ENCODE measurements around the gene SLC7A1.

Gene SLC7A1

DNA sequence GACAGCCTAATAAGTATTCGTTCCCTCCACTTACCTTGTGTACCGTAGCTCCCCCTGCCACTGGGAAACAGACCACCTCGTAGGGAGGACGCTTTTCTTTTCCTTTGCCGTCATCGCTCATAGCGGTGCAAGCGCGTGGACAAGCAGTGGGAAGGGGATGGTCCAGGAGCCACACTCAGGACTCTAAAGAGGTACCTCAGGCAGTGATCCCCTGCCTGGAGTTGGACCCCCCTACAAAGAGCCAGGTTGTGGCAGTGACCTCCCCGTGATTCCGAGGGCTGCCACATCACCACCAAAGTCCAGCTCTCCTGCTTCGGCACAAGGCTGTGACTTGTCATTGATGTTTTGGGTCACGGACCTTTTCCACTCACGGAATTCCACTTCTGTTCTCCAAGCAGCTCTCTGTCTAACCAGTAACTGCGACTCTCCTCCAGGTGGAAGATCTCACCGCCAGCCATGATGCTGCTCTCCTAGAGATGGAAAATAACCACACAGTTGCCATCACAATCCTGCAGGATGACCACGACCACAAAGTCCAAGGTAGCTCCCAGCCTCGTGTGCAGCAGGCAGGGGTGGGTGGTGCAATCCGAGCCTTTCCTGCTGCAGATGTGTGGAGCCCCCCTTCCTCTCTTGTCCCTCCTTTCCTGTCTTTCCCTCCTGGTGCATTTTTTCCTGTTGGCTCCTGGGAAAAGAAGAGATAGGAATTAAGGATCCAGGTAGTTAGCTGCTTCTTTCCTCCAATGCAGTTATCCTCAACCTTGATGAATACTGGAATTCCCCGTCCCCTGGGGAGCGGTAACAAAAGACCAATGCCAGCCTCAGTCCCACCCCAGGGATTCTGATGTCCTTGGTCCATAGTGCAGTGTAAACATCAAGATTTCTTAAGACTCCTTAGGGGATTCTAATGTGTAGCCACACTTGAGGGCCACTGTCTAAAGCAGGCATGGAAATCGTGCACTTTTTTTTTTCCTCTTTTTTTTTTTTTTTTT is 107.7 kb downstream of the SLC7A1 start:
- TF ChIP-seq POLR2A (IDR thresholded peaks at IDR 0.05; ENCODE audit: low read length) = no peak
- TF ChIP-seq GATA1 (IDR thresholded peaks at IDR 0.05; ENCODE audit: low read depth, low read length) = no peak
- no peak for DNase-seq

DNA sequence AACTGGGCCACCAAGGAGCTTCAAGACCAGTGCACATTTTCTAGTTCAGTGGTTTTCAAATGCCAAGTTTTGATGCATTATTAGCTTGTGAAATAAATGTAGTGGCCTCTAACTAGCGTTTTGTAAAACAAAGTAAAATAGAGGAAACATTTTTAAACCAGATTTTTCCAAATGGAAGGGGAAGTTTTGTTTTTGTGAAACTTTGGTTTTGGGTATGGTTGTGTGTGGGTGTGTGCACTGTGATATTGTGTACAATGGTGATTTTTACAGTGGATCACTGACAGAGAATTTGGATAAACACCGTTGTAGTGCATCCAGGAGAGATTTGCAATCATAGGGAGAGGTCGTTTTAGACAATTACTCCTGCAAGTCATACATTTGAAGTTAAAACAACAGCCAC is 108.9 kb downstream of the SLC7A1 start:
- TF ChIP-seq GATA1 (IDR thresholded peaks at IDR 0.05; ENCODE audit: low read depth, low read length) = no peak
- TF ChIP-seq POLR2A (IDR thresholded peaks at IDR 0.05; ENCODE audit: low read length) = no peak

DNA sequence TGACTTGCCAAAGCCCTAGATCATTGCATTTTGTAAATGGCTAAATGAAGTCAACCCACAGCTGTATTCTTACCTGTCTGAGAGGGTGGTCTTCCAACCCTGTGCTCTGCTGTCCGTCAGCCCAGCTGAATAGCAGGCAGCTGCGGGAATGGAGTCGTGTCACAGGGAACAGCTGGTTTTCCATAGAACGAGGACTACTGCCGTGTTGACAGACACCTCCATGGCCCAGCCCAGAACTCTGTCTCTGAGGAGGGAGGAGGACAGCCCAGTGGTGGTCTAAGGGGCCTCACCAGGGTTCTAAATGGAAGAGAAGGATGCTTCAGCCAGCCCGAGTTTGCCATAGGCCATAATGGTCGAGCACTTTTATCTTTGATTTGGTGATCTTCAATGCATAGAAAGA is 110.7 kb downstream of the SLC7A1 start:
- TF ChIP-seq POLR2A (IDR thresholded peaks at IDR 0.05; ENCODE audit: low read length) (no peak), GATA1 (IDR thresholded peaks at IDR 0.05; ENCODE audit: low read depth, low read length) (no peak)
- DNase-seq = no peak

More for the DNA sequence above, 108.9 kb downstream of the SLC7A1 start:
- DNase-seq = no peak

DNA sequence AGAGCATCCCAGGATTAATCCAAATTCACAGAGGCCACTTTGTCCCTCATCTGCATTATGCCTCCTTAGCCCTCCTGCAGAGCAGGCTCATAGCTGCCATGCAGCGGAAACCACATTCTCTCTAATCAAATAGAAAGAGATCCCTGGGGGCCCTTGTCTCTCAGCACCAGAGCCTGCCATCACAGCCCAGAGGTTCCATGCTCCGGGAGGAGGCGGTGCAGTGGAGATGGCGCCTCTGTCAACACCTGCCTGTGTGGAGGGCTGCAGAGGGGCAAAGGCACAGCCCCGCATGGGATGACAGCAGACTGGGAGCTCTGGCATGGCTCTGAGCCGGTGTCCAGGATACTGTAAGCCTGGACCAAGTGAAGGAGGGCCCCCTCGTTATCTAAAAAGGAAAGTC is 111.3 kb downstream of the SLC7A1 start:
- DNase-seq = no peak
- TF ChIP-seq POLR2A (IDR thresholded peaks at IDR 0.05; ENCODE audit: low read length) (no peak), GATA1 (IDR thresholded peaks at IDR 0.05; ENCODE audit: low read depth, low read length) (no peak)

DNA sequence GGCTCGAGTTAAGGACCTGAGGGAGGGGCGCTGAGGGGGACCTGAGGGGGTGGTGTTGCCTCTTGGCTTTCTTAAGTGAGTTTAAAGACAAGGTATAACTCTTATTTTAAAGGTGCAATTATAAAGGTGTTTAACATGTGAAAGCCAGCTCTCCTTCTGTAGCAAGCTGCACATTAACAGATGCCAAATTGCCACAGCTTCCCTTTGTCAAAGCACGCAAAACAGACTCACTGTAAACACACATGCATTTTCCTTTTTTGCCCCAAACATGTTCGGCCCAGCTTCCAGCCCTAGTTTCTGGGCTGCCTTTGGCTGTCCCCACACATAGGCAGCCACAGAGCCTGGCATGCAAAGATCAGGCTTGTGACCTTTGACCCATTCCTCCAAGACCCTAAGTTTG is 111.9 kb downstream of the SLC7A1 start:
- DNase-seq = no peak
- no peak for TF ChIP-seq POLR2A (IDR thresholded peaks at IDR 0.05; ENCODE audit: low read length)
- TF ChIP-seq GATA1 (IDR thresholded peaks at IDR 0.05; ENCODE audit: low read depth, low read length) = no peak

DNA sequence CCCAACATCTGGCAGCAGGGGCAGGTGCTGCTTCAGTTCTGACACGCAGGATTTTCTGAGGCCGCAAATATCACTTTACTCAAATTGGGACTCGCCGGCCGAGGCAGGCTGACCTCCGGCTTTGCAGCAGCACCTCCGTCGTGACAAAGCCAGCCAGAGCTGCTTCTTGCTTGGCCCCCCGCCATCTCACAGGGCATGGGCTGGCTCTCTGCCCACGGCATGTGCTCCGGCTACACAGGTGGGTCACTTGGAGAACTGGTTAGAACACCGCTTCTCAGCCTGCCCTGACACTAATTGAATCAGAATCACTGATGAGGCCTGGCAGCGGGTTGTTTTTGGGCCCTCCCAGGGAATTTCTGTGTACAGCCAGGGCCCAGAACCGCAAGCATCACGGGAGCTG is 112.3 kb downstream of the SLC7A1 start:
- TF ChIP-seq POLR2A (IDR thresholded peaks at IDR 0.05; ENCODE audit: low read length) (no peak), GATA1 (IDR thresholded peaks at IDR 0.05; ENCODE audit: low read depth, low read length) (no peak)
- no peak for DNase-seq

DNA sequence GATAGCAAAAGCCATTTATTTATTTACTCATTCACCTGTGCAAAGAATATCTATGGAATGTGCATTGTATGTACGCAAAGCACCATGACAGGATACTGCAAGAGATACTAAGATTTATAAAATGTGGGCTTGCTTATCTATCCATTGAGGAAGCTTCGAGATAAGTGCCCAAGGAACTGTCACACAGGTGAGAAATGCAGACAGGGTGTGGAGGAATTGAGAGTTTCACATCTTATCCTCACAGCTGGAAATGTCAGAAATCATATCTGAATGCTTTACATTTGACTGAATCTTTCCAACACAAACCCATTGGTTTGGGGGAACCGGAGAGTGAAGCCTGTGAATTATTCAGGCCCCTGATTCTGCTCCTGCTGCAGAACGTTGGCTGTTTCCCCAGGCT is 113.0 kb downstream of the SLC7A1 start:
- DNase-seq = no peak
- TF ChIP-seq POLR2A (IDR thresholded peaks at IDR 0.05; ENCODE audit: low read length) = no peak

DNA sequence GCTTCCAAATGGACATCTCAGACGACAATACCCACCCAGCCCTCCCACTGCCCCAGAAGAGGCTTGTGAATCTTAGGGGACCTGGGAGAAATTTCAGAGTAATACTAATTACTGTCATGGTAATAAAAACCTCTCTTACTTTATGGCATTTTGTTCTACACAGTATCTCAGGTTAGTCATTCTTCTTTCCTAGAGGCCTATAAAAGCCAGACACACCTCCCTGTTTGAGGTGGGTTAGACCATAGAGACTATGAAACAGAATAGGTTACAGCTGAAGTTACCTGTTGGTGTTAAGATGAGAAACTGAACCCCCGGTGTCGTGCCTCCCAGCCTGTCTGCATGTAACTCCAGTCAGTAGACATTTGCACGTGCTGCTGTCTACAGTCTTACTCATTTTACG is 113.9 kb downstream of the SLC7A1 start:
- no peak for DNase-seq
- TF ChIP-seq GATA1 (IDR thresholded peaks at IDR 0.05; ENCODE audit: low read depth, low read length) = no peak
- no peak for TF ChIP-seq POLR2A (IDR thresholded peaks at IDR 0.05; ENCODE audit: low read length)

DNA sequence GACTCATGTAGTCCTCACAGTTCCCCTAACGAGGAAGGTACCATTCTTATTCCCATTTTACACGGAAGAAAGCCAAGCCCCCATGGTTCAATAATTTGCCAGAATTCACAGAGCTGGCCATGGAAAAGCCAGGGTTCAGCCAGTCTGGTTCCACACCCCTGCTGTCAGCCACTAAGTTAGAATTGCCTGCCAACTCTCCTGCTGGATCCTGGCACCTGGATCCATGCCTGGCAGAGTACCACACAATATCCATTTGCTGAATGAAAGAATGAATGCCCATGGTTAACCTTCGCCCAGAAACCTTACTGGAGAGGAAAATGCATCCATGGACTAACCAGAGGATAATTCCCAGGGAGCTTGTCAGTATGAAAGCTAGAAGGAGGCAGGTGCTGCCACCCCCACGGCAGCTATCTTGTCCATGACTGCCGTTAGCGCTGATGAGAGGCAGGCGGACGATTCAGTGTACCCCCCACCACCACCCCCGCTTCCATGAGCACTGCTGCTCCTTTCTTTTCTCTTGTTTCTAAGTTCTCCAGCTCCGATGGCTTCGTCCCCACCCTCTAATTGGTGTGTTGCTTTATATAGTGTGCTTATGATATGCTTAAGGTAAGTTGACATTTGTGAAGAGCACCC is 114.5 kb downstream of the SLC7A1 start:
- no peak for DNase-seq
- no peak for TF ChIP-seq GATA1 (IDR thresholded peaks at IDR 0.05; ENCODE audit: low read depth, low read length)
- no peak for TF ChIP-seq POLR2A (IDR thresholded peaks at IDR 0.05; ENCODE audit: low read length)

DNA sequence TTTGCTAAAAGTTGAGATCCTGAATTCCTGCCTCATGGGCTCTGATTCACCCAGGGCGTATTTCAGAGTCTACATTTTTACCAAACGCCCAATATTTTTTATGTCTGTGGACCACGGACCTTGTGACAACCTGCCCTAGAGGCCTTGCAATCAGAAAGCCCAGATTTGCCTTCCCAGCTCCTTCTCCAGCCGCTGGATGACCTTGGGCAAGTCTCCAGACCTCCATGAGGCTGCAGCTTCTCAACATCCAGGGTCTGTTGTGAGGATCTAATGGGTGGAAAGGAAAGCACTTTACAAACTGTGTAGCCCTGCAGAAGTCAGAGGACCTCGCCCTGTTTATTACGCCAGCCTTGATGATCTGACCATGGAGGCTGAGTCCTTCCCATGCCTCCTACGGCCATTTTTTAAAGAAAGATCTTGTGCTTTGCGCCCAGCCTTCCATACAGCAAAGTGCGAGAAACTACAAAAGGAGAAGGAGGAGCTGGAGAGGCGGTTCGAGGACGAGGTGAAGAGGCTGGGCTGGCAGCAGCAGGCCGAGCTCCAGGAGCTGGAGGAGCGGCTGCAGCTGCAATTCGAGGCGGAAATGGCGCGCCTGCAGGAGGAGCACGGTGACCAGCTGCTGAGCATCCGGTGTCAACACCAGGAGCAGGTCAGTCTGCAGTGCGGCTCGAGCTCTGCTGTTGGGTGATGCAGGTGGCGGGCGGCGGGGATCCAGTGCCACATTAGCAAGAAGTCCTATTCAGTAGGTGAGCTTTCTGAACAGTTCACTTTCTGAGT is 115.6 kb downstream of the SLC7A1 start:
- TF ChIP-seq POLR2A (IDR thresholded peaks at IDR 0.05; ENCODE audit: low read length) = no peak
- DNase-seq = no peak

DNA sequence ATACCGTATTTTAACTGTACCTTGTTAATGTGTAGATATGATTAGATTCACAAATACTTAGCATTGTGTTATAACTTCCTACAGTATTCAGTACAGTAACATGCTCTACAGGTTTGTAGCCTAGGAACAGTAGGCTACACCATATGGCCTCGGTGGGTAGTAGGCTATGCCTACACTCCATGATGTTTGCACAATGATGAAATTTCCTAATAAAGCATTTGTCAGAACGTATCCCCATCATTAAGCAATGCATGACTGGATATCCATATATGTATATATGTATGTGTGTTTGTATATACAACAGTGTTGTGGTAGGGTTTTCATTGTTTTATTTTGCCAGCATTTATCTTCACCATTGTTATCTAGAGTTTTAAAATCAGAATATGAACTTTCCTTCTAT is 119.4 kb downstream of the SLC7A1 start:
- TF ChIP-seq GATA1 (IDR thresholded peaks at IDR 0.05; ENCODE audit: low read depth, low read length) (no peak), POLR2A (IDR thresholded peaks at IDR 0.05; ENCODE audit: low read length) (no peak)
- DNase-seq = no peak

DNA sequence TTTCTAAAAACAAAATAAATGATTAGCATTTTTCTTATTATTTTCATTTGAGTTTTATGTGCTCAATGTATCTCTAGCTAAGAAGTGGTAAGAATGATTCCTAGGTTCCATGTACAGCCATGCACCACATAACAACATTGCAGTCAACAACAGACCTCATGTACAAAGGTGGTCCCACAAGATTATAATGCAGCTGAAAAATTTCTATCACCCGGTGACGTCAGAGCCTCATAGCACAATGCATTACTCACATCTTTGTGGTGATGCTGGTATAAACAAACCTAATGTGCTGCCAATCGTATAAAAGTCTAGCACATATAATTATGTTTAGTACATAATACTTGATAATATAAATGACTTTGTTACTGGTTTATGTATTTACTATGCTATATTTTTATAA is 120.5 kb downstream of the SLC7A1 start:
- no peak for DNase-seq
- TF ChIP-seq POLR2A (IDR thresholded peaks at IDR 0.05; ENCODE audit: low read length) = no peak
- no peak for TF ChIP-seq GATA1 (IDR thresholded peaks at IDR 0.05; ENCODE audit: low read depth, low read length)

DNA sequence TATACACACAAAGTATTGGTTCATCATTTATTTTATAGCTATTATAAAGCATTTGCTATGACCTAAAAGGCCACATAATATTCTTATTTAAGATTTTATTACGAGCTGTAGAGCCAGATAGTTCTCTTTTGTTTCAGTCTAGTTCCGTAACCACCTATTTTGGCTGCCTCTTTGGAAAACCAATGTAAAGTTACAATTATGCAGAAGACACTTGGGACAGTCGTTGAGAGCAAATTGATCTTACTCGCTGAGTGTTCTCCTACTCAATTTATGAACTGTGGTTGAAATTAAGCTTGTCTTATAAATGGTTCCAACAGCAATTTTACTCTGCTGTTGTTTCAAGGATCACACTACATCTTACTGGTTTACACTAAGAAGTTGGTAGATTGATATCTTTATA is 122.3 kb downstream of the SLC7A1 start:
- no peak for DNase-seq
- no peak for TF ChIP-seq POLR2A (IDR thresholded peaks at IDR 0.05; ENCODE audit: low read length)
- no peak for TF ChIP-seq GATA1 (IDR thresholded peaks at IDR 0.05; ENCODE audit: low read depth, low read length)

DNA sequence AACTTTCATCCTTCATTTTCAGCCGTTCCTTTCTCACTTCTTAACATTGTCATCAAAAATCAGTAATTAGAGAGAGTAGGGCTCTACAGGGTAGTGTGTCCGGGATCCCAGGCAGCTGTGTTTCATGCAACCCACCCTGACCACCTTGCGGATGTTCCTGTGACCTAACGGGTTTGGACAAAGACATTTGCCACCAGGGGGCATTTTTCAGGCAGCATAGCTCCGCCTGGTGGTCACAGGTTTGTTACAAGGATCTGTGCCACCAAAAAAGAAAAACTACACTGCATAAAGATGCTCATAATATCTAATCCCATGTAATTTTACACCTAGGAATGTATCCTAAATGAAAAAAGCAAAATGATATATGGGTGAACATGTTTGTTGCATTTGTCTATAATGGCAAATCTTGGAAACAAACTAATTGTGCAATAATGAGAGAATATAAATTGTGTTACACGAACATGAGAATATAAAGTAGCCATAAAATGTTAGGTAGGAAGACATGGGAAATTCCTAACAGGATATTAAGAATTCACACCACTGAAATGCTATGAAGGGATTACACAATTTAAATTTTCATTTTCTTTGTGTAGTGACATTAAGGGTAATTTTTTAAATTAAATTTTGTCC is 123.0 kb downstream of the SLC7A1 start:
- TF ChIP-seq POLR2A (IDR thresholded peaks at IDR 0.05; ENCODE audit: low read length) = no peak
- TF ChIP-seq GATA1 (IDR thresholded peaks at IDR 0.05; ENCODE audit: low read depth, low read length) = no peak

More for the DNA sequence above, 123.0 kb downstream of the SLC7A1 start:
- DNase-seq = peak; percentile 77 to 81
